GM12872 (cell line): ENCODE measurements around the gene MNX1.
A peak's percentile ranks its signal among the peaks of the same experiment; 100 is the strongest.

Experiments used
- TF ChIP-seq, protein P1 (sequence below): IDR thresholded peaks from 3 replicates; pipeline ENCODE4 v1.5.1; 2011; ENCODE audit warnings: low read depth, mild to moderate bottlenecking, low read length, moderate library complexity; ENCODE audit not compliant: insufficient read depth

The MNX1 gene

DNA sequence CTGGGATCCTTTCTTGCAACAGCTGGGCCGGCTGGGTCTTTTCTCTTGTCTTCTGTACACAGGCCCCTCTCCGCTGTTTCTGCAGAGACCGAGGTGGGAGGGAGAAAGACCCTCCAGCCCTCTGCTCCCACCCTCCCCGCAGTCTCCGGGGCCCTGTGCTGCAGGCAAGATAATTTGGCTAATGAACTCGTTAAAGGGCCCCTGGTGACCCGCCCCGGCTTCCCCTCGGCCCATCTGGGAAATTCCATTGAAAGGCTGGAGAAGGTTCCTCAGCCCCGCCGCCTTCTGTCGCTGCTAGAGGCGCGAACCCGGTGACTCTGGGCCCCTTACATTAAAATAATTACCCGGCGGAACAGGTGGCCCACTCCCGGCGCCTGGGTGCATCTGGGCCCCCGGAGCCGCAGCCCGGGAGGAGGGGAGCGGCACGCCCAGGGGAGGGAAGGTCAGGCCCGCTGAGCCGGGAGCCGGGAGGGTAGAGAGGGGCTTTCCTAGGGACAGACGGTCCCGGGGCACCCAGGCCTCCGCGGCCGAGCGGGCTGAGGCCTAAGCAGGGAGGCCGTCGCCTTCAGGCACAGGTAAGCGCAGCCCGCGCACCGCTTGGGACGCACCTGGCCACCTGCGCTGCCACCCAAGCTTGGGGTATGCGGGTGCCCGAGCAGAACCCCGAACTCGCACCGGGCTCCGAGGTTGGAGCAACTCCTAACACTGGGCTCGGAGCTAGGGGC lies 7.3 kb upstream of the MNX1 start:
- TF ChIP-seq, protein P1, sequence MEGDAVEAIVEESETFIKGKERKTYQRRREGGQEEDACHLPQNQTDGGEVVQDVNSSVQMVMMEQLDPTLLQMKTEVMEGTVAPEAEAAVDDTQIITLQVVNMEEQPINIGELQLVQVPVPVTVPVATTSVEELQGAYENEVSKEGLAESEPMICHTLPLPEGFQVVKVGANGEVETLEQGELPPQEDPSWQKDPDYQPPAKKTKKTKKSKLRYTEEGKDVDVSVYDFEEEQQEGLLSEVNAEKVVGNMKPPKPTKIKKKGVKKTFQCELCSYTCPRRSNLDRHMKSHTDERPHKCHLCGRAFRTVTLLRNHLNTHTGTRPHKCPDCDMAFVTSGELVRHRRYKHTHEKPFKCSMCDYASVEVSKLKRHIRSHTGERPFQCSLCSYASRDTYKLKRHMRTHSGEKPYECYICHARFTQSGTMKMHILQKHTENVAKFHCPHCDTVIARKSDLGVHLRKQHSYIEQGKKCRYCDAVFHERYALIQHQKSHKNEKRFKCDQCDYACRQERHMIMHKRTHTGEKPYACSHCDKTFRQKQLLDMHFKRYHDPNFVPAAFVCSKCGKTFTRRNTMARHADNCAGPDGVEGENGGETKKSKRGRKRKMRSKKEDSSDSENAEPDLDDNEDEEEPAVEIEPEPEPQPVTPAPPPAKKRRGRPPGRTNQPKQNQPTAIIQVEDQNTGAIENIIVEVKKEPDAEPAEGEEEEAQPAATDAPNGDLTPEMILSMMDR: no peak

DNA sequence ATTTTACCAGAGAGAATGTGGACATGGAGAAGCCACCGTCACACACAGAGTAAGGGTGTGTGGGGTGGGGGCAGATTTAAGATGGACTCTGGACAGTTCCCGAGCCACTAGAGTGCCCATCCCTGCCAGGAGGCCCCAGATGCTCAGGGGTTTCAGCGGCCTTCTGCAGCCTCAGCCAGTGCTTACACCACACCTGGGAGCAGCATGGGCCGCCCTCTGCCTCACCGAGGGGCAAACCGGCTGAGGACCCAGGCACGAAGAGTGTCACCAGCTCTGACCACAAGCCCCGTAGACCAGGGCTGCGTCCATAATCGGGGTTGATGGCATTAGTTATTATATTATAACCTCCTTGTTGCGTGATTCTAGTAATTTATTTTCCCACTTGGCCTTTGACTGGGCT lies 6.7 kb upstream of the MNX1 start:
- TF ChIP-seq, protein P1: no peak

DNA sequence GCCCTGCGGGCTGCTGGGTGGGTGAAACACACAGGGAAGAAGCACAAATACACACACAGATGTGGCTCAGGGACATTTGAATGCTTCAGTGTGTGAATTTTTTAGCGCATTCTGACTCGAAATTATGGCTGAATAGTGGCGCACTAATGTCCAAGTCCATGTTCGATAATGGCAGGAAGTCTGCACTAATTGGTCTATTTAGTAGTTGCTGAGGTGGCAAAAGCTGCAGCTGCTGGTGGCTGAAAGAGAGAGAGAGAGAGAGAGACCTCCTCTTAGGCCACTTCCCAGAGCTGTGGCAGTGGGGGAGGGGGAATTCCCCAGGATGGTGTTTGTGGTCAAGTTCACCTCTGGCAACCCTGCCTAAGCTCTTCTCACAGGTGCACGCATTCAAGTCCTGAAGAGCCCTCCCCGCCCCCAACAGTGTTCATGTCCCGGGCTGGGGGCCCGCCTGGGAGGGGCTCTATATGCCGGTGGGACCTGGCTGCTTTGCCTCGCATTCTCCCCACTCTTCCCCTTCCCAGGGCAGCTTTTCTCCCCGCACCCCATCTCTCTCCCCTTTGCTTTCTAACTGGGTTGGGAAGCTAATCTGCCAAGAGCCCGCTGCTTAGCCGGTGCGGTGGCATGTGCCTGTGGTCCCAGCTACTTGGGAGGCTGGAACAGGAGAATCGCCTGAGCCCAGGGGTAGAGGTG lies 6.0 kb upstream of the MNX1 start:
- TF ChIP-seq, protein P1: no peak

DNA sequence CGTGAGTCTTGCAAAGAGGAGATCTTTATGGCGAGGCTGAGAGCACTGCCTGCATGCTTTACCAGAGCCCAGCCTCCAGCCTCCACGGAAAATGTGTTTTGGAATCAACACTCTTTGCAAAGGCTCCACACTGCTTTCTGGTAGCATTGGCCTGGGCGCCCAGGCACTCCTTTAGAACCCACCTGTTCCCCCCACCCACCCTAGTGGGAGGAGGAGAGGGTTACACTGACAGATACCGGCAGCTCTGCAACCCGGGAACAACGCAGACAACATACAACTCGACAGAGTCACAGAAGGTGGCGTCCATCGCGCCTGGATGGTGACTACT lies 5.5 kb upstream of the MNX1 start:
- TF ChIP-seq, protein P1: no peak

DNA sequence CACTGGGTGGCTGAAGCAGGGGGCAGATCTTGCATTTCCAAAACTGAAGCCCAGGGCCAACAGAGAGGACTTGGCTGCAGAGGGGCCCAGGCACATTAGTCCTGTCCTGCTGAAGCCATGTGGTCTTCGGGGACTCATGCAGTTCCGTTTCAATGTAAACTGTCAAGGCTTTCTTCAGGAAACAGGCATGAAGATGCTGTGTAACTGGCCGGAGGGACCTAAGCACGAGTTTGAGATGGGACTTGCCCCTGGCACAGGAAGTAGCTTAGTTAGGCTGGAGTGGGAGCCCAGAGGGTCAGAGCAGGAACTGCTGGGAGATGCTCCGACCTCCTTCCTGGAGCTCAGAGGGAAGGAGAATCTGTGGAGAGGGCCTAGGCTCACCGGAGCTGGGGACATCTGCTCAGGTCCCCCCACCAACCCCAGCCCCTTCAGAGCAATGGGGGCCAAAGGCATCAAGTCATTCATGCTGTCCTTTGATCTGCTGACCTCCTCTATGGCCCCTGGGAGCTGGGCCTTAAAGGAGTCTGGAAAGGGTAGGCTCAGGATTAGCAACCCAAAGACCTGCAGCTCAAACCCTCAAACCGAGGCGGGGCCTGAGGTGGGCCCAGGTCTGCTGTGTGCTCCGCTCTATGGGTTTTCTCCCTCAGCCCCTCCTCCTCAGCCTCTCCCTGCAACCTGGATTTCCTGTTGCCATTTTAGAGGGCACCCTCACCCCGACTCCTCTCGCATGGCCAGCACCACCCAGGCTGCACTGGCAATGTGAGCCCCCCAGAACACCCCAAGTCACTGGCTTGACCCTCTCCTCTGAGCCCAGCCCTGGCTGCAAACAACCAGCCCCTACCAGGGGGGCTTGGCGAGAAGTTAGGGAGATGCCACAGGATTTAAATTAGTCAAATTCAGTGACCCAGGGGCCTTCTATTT lies 4.4 kb upstream of the MNX1 start:
- TF ChIP-seq, protein P1: no peak

DNA sequence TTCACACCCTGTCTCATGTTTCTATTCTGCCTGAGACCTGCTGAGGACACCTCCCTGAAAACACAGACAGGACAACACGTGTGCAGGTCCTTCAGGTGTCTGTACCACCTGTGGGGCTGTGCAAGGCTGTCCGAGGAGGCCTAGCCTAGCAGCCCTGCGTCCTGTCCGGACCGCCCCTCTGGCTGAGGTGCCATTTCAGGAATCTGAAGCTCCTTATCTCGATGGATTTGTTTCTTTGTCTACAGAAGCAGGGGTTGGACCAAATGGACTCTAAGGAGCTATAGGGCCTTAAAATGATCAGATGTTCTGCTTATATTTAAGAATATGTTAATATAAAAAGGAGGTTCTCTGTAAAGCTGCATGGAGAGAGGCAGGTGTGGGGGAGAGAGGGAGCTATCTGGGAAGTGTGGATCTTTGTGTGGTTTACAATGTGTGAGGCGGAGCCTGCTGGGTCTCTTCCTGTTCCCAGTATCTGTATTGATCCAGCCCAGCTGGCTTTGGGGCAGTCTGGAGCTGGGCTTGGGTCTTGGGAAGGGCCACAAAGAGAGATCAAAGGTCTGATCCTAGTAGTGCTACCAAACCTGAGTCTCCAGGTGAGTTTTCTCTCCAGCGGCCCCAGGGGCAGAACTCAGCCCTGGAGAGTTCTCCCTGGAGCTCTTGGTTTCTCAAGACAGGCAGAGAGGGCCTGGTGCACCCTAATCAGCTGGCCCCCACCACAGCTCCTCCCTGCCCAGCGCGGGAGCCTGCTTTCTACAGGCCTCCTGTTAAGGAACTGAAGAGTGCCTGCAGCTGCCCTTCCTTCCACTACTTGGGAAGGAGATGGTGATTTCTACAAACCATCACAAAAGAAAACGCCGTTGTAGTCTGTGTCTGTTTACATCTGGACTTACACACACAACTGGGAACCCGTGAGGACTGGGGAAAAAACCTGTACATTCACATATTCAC lies 3.4 kb upstream of the MNX1 start:
- TF ChIP-seq, protein P1: no peak

DNA sequence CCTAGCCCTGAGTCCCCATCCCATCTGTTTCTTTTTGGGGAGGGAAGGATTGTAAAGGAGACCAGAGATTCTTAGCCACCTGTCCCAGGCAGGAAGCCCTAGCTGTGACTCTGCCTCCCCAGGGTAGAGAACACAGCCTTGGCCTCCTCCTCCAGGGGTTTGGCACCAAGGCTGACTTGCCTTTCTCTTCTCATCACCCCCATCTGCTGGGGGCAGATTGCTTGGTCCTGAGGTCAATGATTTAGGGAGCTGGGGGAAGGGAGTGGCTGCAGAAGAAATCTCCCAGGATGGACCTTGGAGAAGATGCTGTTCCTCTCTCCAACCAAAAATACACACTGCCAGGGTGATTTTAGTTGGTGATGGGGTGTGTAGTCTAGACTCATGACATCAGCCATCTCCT lies 2.6 kb upstream of the MNX1 start:
- TF ChIP-seq, protein P1: 0 out of 3 replicates have a peak, but pooled peaks have one; percentile 19
